K562 (cell line): ENCODE results near the gene MCCD1. TPM values are rescaled to one million over a fixed set of nuclear protein-coding genes. Genes with fewer than 3 reads are reported as not detected.
A peak's percentile ranks its signal among the peaks of the same experiment; 100 is the strongest.

Experiments
- FOXJ2 ChIP-seq: fragments of 200-800 bp; sonication (Bioruptor generic); IDR thresholded peaks from 2 replicates; pipeline ENCODE4 v1.6.1; 2016; ENCODE audit warnings: missing genetic modification characterization, missing compliant biosample characterization
- KAT2B ChIP-seq: IDR thresholded peaks from one replicate; pipeline ENCODE4 v1.6.1; 2012; ENCODE audit warnings: low read depth, mild to moderate bottlenecking, control low read depth, inconsistent platforms, low read length, moderate library complexity
- NFATC3 ChIP-seq: fragments of 450-650 bp; IDR thresholded peaks from 2 replicates; pipeline ENCODE4 v1.6.1; 2017; ENCODE audit warnings: mild to moderate bottlenecking
- NFYB ChIP-seq: IDR thresholded peaks from 2 replicates; pipeline ENCODE4 v1.6.1; 2011; ENCODE audit warnings: mild to moderate bottlenecking, moderate library complexity; ENCODE audit not compliant: insufficient read length; ENCODE audit errors: extremely low read depth
- POLR2B ChIP-seq: fragments of 450-650 bp; IDR thresholded peaks from 2 replicates; pipeline ENCODE4 v1.6.1; 2018; ENCODE audit warnings: low read depth; ENCODE audit not compliant: partially characterized antibody
- POLR2G ChIP-seq: fragments of 200-400 bp; formaldehyde crosslinking; IDR thresholded peaks from 2 replicates; pipeline ENCODE4 v1.6.1; 2017; ENCODE audit warnings: low read depth, mild to moderate bottlenecking, antibody characterized with exemption, low read length, moderate library complexity
- RBBP5 ChIP-seq: fragments of 200-600 bp; sonication (generic); IDR thresholded peaks from 2 replicates; pipeline ENCODE4 v1.6.1; 2012; ENCODE audit warnings: borderline replicate concordance, mild to moderate bottlenecking, low read length, control low read depth, inconsistent platforms; ENCODE audit not compliant: insufficient read depth, poor library complexity, severe bottlenecking
- USF2 ChIP-seq: sonication (generic); formaldehyde crosslinking; IDR thresholded peaks from 2 replicates; pipeline ENCODE4 v1.5.0; 2020; ENCODE audit warnings: missing genetic modification reagents
- ZNF280B ChIP-seq: fragments of 250-450 bp; sonication (Bioruptor Pico); IDR thresholded peaks from 2 replicates; pipeline ENCODE4 v1.5.1; 2021; ENCODE audit warnings: mild to moderate bottlenecking
- polyA plus RNA-seq, 8 experiments: library from polyadenylated mRNA; depleted of rRNA in 4 of 8; stranded (reverse) in 5 of 8; unstranded in 3 of 8; fragments of >200 nt; fragmentation: Nextera tagmentation in 2 of 8; fragmentation: Illumina TruSeq in 1 of 8; extraction: Ambion mirVana in 2 of 8; extraction: Trizol in 1 of 8; gene quantifications; 2 replicates each; pipeline versions ENCODE4 v1.2.1 to v1.2.3, GENCODE V29; 2011 to 2014; ENCODE audit warnings: inconsistent platforms in 1 of 8, missing spikeins in 1 of 8
- total RNA-seq, 7 experiments: library from RNA; depleted of rRNA in 6 of 7; stranded (reverse); fragments of >200 nt in 6 of 7; fragmentation: Illumina TruSeq in 2 of 7; extraction: Trizol in 2 of 7; gene quantifications; 2 replicates each; pipeline versions ENCODE4 v1.2.1 to v1.2.3, GENCODE V29; 2011 to 2021; ENCODE audit warnings: low replicate concordance in 1 of 7
- TF ChIP-seq, protein P1 (sequence below): fragments of 450-650 bp; IDR thresholded peaks from 2 replicates; pipeline ENCODE4 v1.6.1; 2017; ENCODE audit warnings: antibody characterized with exemption, mild to moderate bottlenecking

Gene MCCD1
- total and polyA plus RNA-seq, 9 of the 15 experiments (the other 6 are each of a cell fraction or from before 2014, with no cell fraction given), result not detected

DNA sequence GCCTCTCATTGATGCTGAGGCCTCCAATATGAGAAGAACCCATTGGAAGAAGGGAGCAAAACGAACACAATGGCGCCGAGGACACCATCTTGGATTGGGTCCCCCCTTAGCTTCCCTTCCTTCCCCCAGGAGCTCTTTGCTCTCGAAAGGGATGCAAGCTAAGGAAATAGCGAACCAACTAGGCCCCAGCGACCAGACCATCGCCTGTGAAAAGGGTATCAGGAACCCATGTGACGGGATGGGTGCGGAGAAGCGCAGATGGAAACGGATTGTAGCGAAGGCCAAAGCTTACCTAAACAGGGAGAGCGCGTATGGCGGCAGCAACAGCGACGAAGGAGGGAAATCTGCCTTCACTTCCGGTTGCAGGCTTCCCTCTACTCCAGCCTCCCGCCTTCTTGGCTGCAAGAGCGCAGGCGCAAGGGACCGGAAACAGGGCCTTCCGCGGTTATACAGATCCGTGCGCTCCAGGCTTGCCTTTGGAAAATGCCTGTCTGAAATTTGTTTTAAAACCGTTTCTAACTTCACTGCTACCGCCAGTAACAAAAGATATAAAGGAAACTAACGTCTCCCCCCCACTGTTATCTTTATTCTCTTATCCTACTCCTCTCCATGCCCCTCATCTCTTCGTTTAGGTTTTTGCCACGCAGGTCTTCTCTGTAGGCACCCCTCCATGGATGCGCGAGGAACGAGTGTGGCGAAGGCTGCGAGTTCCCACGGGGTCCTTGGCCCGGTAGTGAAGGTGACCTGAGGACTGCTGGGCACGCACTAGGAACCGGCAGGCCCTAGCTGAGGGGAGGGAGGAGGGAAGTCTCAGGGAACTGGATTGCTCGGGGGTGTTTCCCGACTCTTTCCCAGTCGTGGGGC is 13.1 kb downstream of the MCCD1 start, which contains the start of gene DDX39B (continued):
- TF ChIP-seq ZNF280B (CRISPR knock-in tag) (no peak), POLR2B (peak; percentile 97), NFATC3 (peak; percentile 98), POLR2G (peak; percentile 93), RBBP5 (peak; percentile 99), USF2 (CRISPR knock-in tag) (no peak), NFYB (peak; percentile 3), FOXJ2 (tag) (peak; percentile 29; the same call in 1 of the 2 replicates), KAT2B (peak; percentile 99)
- TF ChIP-seq, protein P1, sequence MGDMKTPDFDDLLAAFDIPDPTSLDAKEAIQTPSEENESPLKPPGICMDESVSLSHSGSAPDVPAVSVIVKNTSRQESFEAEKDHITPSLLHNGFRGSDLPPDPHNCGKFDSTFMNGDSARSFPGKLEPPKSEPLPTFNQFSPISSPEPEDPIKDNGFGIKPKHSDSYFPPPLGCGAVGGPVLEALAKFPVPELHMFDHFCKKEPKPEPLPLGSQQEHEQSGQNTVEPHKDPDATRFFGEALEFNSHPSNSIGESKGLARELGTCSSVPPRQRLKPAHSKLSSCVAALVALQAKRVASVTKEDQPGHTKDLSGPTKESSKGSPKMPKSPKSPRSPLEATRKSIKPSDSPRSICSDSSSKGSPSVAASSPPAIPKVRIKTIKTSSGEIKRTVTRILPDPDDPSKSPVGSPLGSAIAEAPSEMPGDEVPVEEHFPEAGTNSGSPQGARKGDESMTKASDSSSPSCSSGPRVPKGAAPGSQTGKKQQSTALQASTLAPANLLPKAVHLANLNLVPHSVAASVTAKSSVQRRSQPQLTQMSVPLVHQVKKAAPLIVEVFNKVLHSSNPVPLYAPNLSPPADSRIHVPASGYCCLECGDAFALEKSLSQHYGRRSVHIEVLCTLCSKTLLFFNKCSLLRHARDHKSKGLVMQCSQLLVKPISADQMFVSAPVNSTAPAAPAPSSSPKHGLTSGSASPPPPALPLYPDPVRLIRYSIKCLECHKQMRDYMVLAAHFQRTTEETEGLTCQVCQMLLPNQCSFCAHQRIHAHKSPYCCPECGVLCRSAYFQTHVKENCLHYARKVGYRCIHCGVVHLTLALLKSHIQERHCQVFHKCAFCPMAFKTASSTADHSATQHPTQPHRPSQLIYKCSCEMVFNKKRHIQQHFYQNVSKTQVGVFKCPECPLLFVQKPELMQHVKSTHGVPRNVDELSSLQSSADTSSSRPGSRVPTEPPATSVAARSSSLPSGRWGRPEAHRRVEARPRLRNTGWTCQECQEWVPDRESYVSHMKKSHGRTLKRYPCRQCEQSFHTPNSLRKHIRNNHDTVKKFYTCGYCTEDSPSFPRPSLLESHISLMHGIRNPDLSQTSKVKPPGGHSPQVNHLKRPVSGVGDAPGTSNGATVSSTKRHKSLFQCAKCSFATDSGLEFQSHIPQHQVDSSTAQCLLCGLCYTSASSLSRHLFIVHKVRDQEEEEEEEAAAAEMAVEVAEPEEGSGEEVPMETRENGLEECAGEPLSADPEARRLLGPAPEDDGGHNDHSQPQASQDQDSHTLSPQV, result peak; percentile 45
